K562 (cell line): Measurements from ENCODE around the gene CLTB. TPM values are rescaled to one million over a fixed set of nuclear protein-coding genes. Genes with fewer than 3 reads are reported as not detected.
A peak's percentile ranks its signal among the peaks of the same experiment; 100 is the strongest.

ENCODE experiments used
- BRD9 ChIP-seq: fragments of 450-650 bp; IDR thresholded peaks from 2 replicates; pipeline ENCODE4 v1.6.1; 2018; ENCODE audit warnings: low read depth; ENCODE audit not compliant: partially characterized antibody
- EP400 ChIP-seq: fragments of 450-650 bp; IDR thresholded peaks from 2 replicates; pipeline ENCODE4 v1.6.1; 2017; ENCODE audit warnings: antibody characterized with exemption, mild to moderate bottlenecking, moderate library complexity
- FIP1L1 ChIP-seq: fragments of 200-400 bp; formaldehyde crosslinking; IDR thresholded peaks from 2 replicates; pipeline ENCODE4 v1.6.1; 2018; ENCODE audit warnings: mild to moderate bottlenecking, low read depth, low read length; ENCODE audit not compliant: poor library complexity, severe bottlenecking
- GTF2B ChIP-seq: IDR thresholded peaks from 2 replicates; pipeline ENCODE4 v1.6.1; 2011; ENCODE audit not compliant: insufficient read length; ENCODE audit errors: extremely low read depth
- KAT2B ChIP-seq: IDR thresholded peaks from one replicate; pipeline ENCODE4 v1.6.1; 2012; ENCODE audit warnings: low read depth, mild to moderate bottlenecking, control low read depth, inconsistent platforms, low read length, moderate library complexity
- MAZ ChIP-seq, 2 experiments: fragments of 450-650 bp in 1 of 2; sonication (generic) in 1 of 2; formaldehyde crosslinking; IDR thresholded peaks in 1 of 2; conservative IDR thresholded peaks in 1 of 2; 2 replicates each; pipeline versions ENCODE4 v1.4.0 to v1.5.0; 2020; ENCODE audit warnings: mild to moderate bottlenecking in 1 of 2, missing genetic modification reagents in 1 of 2
- MLLT1 ChIP-seq, 2 experiments: fragments of 450-650 bp; IDR thresholded peaks; 2 replicates each; pipeline ENCODE4 v1.6.1; 2016
- PHF20 ChIP-seq: fragments of 450-650 bp; IDR thresholded peaks from 2 replicates; pipeline ENCODE4 v1.6.1; 2018; ENCODE audit not compliant: partially characterized antibody
- RBFOX2 ChIP-seq: fragments of 200-400 bp; formaldehyde crosslinking; IDR thresholded peaks from 2 replicates; pipeline ENCODE4 v1.6.1; 2017; ENCODE audit warnings: low read depth, mild to moderate bottlenecking, low read length, moderate library complexity
- RBM22 ChIP-seq: fragments of 200-400 bp; formaldehyde crosslinking; IDR thresholded peaks from 2 replicates; pipeline ENCODE4 v1.6.1; 2018; ENCODE audit warnings: low read length, low read depth; ENCODE audit not compliant: poor library complexity, severe bottlenecking
- RCOR1 ChIP-seq, 2 experiments: IDR thresholded peaks; 2 replicates each; pipeline ENCODE4 v1.6.1; 2012; ENCODE audit warnings: low read depth in 2 of 2, low read length in 2 of 2, borderline replicate concordance in 1 of 2, improper control_type of control experiment in 1 of 2
- SMAD4 ChIP-seq: fragments of 250-450 bp; sonication (Bioruptor Pico); conservative IDR thresholded peaks from 2 replicates; pipeline ENCODE4 v1.8.0; 2021; ENCODE audit warnings: inconsistent platforms, mild to moderate bottlenecking, moderate library complexity
- TRIM25 ChIP-seq: fragments of 450-650 bp; IDR thresholded peaks from 2 replicates; pipeline ENCODE4 v1.7.0; 2016; ENCODE audit warnings: borderline replicate concordance
- ZFP36 ChIP-seq: fragments of 150-350 bp; IDR thresholded peaks from 2 replicates; pipeline ENCODE4 v1.6.1; 2018; ENCODE audit warnings: low read length, low read depth; ENCODE audit not compliant: partially characterized antibody
- ZNF76 ChIP-seq: fragments of 250-450 bp; sonication (Bioruptor Pico); IDR thresholded peaks from 2 replicates; pipeline ENCODE4 v1.4.0; 2020; ENCODE audit warnings: mild to moderate bottlenecking, moderate library complexity, borderline replicate concordance
- ZNF830 ChIP-seq: fragments of 250-450 bp; sonication (Bioruptor Pico); IDR thresholded peaks from 2 replicates; pipeline ENCODE4 v1.5.0; 2021; ENCODE audit warnings: mild to moderate bottlenecking
- polyA plus RNA-seq, 8 experiments: library from polyadenylated mRNA; depleted of rRNA in 4 of 8; stranded (reverse) in 5 of 8; unstranded in 3 of 8; fragments of >200 nt; fragmentation: Nextera tagmentation in 2 of 8; fragmentation: Illumina TruSeq in 1 of 8; extraction: Ambion mirVana in 2 of 8; extraction: Trizol in 1 of 8; gene quantifications; 2 replicates each; pipeline versions ENCODE4 v1.2.1 to v1.2.3, GENCODE V29; 2011 to 2014; ENCODE audit warnings: inconsistent platforms in 1 of 8, missing spikeins in 1 of 8
- total RNA-seq, 7 experiments: library from RNA; depleted of rRNA in 6 of 7; stranded (reverse); fragments of >200 nt in 6 of 7; fragmentation: Illumina TruSeq in 2 of 7; extraction: Trizol in 2 of 7; gene quantifications; 2 replicates each; pipeline versions ENCODE4 v1.2.1 to v1.2.3, GENCODE V29; 2011 to 2021; ENCODE audit warnings: low replicate concordance in 1 of 7

CLTB gene
- total and polyA plus RNA-seq, 9 of the 15 experiments (the other 6 are each of a cell fraction or from before 2014, with no cell fraction given): 1.8 to 117 (median 39.0) TPM

GRCh38 chr5:176389135-176390123 is 26.9 kb downstream of the CLTB start (continued):
- 0 out of 4 replicates have a peak, but pooled peaks of 1 of the 2 experiments have one; percentile 17 for TF ChIP-seq MLLT1 (IDR thresholded peaks at IDR 0.05)
- no peak for TF ChIP-seq KAT2B
- TF ChIP-seq FIP1L1: peak; percentile 63
- TF ChIP-seq PHF20: peak; percentile 2
- peak; percentile 72 for TF ChIP-seq RBFOX2
- TF ChIP-seq ZFP36: peak; percentile 15
- TF ChIP-seq ZNF830 (CRISPR knock-in tag): peak; percentile 85
- peak; percentile 72 for TF ChIP-seq RBM22
- TF ChIP-seq EP400: no peak
- TF ChIP-seq SMAD4 (CRISPR knock-in tag): 0 out of 2 replicates have a peak, but pooled peaks have one; percentile 45
- TF ChIP-seq BRD9: peak; percentile 12
- TF ChIP-seq RCOR1 (IDR thresholded peaks at IDR 0.05; ENCODE audit: borderline replicate concordance in 1 of 2, low read depth in 2 of 2, low read length in 2 of 2): 0 out of 4 replicates have a peak, but pooled peaks of 1 of the 2 experiments have one; percentile 5
- TF ChIP-seq MAZ (CRISPR knock-in tag; conservative IDR thresholded peaks at IDR 0.05 in 1 of 2, IDR thresholded peaks at IDR 0.05 in 1 of 2): peak; percentile 5 to 10; a peak in 1 of 4 replicates
- peak; percentile 50 for TF ChIP-seq GTF2B
- no peak for TF ChIP-seq ZNF76
- no peak for TF ChIP-seq TRIM25
